GM18505 (cell line): ENCODE measurements around the gene NUBP1.
"Not testable (repeated sequence)": the region's sequence is repeated elsewhere in the genome, so short reads cannot be mapped to it uniquely, and the experiment has no call there.

Source experiments
- ATAC-seq: cut with Tn5 transposase; IDR thresholded peaks from one replicate; pipeline ENCODE4 v1.9.1; 2021; ENCODE audit not compliant: unreplicated experiment
- POLR2A ChIP-seq: IDR thresholded peaks from 4 replicates; pipeline ENCODE4 v1.6.1; 2011; ENCODE audit warnings: borderline replicate concordance; ENCODE audit not compliant: insufficient read depth, insufficient read length; ENCODE audit errors: extremely low read depth

The NUBP1 gene

GRCh38 chr16:10740000-10740844 lies 3.4 kb upstream of the NUBP1 start:
- TF ChIP-seq POLR2A = no peak
- no peak for ATAC-seq

- no peak for TF ChIP-seq POLR2A
- ATAC-seq = no peak
Measured at GRCh38 chr16:10740845-10741208, 2.8 kb upstream of the NUBP1 start.

DNA sequence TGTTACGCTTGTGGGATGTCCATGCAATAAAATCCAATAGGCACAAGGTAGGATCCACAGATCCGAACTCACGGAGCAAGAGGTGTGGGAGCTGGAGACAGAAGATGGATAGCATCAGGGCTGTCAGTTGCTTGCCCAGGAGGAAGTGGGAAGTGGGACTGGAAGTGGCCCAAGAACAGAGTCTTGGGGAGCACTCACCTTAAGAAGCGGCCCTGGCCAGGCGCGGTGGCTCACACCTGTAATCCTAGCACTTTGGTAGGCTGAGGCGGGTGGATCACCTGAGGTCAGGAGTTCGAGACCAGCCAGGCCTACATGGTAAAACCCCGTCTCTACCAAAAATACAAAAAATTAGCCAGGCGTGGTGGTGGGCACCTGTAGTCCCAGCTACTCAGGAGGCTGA lies 2.4 kb upstream of the NUBP1 start:
- ATAC-seq = not testable (repeated sequence)

DNA sequence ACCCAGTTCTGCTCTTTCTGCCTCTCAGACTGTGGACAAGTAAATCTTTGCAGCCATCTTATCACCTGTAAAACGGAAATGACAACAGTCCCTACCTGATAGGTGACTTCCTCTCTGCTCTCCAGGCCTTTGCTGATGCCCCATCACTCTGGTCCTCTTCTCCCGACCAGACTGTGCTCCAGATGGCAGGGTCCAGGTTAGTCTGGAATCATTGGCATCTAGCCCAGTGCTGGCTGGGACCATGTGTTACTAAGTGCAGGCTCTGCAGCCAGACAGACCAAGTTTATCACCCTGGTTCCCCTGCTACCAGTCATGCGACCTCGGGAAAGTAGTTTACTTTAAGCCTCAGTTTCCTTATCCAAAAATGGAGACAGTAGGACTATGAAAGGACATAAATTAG lies 1.8 kb upstream of the NUBP1 start:
- no peak for ATAC-seq
- no peak for TF ChIP-seq POLR2A

DNA sequence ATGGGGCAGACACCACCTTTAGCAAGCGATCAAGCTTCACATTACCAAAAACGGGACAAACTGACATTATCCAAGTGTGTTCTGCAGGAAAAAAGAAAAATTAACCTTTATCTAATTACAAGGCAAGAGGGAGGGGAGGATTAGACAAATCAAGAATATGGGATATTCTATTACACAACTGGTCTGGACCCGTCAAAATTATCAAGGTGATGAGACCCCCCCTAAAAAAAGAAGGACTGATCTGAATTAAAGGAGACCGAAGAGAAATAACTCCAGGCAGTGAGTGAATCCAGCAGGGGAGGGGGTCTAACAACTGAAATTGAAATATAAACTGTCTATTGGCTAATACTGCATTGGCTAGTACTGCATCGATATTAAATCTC lies 424 bp upstream of the NUBP1 start:
- ATAC-seq = no peak
- TF ChIP-seq POLR2A = no peak

DNA sequence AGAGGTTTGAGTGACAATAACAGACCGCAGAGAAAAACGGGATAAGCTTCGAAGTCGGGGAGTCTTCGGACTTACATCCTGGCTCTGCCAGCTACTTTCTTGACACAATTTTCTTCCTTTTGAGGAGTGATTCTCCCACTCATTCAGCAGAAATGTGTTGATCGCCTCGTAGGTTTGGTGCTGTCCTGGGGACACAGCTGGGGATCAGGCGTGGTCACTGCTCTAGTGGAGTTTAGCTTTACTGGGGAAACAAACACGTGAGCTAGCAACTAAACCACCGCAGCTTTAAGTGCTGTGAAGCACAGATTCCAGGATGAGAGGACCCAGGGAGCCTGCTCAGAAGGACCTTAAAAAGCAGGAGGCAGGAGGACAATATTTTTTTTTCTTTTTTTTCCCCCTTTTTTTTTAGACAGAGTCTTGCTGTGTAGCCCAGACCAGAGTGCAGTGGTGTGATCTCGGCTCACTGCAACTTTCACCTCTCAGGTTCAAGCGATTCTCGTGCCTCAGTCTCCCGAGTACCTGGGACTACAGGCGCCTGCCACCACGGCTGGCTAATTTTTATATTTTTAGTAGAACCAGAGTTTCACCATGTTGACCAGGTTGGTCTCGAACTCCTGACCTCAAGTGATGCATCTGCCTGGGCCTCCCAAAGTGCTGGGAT lies 858 bp downstream of the NUBP1 start:
- no peak for TF ChIP-seq POLR2A
- no peak for ATAC-seq

DNA sequence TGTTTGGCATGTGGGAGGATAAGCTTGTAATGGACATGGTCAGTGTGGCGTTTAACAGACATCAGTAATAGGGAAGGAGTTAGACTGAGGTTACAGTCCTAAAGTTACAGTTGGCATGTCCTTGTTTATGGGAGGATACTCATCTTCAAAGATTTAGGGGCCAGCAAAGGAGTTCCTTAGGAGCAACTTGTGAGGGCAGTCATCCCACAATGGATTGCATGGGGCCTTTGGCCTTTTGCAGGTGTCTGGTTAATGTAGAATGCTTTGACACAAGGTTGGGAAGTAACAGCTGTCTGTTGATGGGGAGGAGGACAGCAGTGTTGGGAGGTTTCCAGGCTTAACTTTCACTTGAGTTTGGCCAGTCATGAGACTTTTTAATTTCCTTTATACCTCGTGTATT lies 2.2 kb downstream of the NUBP1 start:
- TF ChIP-seq POLR2A = no peak
- ATAC-seq = no peak

- no peak for ATAC-seq
Measured at GRCh38 chr16:10750793-10751192, 7.2 kb downstream of the NUBP1 start.

GRCh38 chr16:10751291-10751697 lies 7.7 kb downstream of the NUBP1 start:
- no peak for ATAC-seq
- TF ChIP-seq POLR2A = no peak

More at GRCh38 chr16:10750793-10751192, 7.2 kb downstream of the NUBP1 start:
- no peak for TF ChIP-seq POLR2A

- no peak for TF ChIP-seq POLR2A
- no peak for ATAC-seq
Measured at GRCh38 chr16:10752843-10753523, 9.3 kb downstream of the NUBP1 start.

DNA sequence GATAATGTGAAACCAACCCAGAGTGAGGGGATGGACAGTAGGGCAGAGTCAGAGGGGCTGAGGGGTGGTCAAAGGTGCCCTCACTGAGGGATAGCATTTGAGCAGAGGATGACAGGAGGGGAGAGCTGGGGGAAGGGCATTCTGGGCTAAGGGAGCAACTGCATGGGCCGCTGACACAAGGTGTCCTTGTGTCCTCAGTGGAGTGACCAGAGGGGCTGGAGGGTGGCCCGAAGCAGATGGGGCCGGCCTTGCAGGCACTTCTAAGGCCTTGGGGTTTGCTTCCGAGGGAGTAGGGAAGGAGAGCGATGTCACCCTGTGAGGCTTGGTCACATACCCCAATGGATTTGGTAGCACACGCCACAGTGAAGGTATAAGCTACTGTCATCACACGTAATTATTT lies 10.0 kb downstream of the NUBP1 start:
- TF ChIP-seq POLR2A = no peak
- no peak for ATAC-seq

DNA sequence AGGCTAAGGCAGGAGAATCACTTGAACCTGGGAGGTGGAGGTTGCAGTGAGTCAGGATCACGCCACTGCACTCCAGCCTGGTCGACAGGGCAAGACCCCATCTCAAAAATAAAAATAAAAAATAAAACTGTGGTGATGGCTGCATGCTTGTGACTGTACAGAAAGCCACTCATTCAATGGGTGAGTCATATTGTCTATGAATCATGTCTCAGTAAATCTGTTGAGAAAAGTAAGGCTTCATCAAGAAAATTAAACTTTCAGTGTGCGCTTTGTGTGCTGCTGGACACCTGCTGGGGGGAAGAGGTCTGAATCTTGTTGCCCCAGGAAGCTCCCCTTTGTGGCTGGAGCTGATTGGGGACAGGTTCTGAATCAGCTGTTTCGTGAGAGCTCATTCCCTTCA lies 11.3 kb downstream of the NUBP1 start:
- ATAC-seq = no peak
- no peak for TF ChIP-seq POLR2A

DNA sequence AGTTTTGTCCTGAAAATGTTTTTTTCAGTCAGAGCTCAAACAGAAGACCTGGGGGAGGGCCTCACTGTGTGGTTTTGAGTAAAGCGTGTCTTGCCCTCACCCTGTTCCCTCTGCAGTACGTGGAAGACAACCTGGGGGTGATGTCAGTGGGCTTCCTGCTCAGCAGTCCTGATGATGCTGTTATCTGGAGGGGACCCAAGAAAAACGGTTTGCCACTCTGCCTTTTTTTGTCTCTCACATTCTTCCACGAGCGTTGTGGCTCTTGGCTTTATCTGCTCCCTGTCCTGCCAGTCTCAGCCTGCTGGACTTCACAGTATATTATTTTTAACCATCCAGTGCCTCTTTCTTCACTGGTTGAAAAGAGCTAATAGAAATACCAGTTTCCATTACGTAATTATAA lies 12.9 kb downstream of the NUBP1 start:
- ATAC-seq = no peak
- no peak for TF ChIP-seq POLR2A

DNA sequence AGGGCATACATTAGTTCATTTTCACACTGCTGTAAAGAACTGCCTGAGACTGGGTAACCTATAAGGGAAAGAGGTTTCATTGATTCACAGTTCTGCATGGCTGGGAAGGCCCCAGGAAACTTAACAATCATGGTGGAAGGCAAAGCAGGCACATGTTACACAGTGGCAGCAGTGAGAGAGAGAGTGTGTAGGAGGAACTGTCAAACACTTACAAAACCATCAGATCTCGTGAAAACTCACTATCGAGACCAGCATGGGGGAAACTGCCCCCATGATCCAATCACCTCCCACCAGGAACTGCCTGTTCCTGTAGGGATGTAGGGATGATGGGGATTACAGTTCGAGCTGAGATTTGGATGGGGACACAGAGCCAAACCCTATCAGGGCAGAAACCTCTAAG lies 17.2 kb downstream of the NUBP1 start:
- no peak for ATAC-seq
- no peak for TF ChIP-seq POLR2A
